HepG2 (cell line): ENCODE results near the gene PPM1H.

Experiments
- HNF4A ChIP-seq: sonication (generic); formaldehyde crosslinking; IDR thresholded peaks from 2 replicates; pipeline ENCODE4 v1.4.0; 2020; ENCODE audit warnings: missing genetic modification reagents
- MAZ ChIP-seq, 2 experiments: sonication (generic) in 1 of 2; formaldehyde crosslinking in 1 of 2; IDR thresholded peaks; 2 replicates each; pipeline versions ENCODE4 v1.5.0 to v1.6.1; 2012 to 2020; ENCODE audit warnings: low read depth in 2 of 2, mild to moderate bottlenecking in 2 of 2, borderline replicate concordance in 1 of 2, improper control_type of control experiment in 1 of 2, low read length in 1 of 2, missing genetic modification reagents in 1 of 2, moderate library complexity in 1 of 2
- POLR2A ChIP-seq, 2 experiments: IDR thresholded peaks; 2 replicates each; pipeline ENCODE4 v1.6.1; 2011; ENCODE audit warnings: low read depth in 2 of 2, low read length in 2 of 2, mild to moderate bottlenecking in 1 of 2, moderate library complexity in 1 of 2; ENCODE audit not compliant: insufficient read depth in 1 of 2
- RFX5 ChIP-seq: IDR thresholded peaks from 2 replicates; pipeline ENCODE4 v1.6.1; 2011; ENCODE audit warnings: low read depth, low read length, improper control_type of control experiment
- TF ChIP-seq, protein P1 (sequence below): sonication (generic); formaldehyde crosslinking; IDR thresholded peaks from 2 replicates; pipeline ENCODE4 v1.8.1; 2022; ENCODE audit warnings: low read depth, mild to moderate bottlenecking, missing genetic modification reagents
- TF ChIP-seq, protein P2 (sequence below): sonication (generic); formaldehyde crosslinking; IDR thresholded peaks from 2 replicates; pipeline ENCODE4 v1.5.0; 2020; ENCODE audit warnings: mild to moderate bottlenecking, missing genetic modification reagents, moderate library complexity
- TF ChIP-seq, protein P3 (sequence below): sonication (generic); formaldehyde crosslinking; IDR thresholded peaks from 2 replicates; pipeline ENCODE4 v1.8.1; 2023; ENCODE audit warnings: missing genetic modification reagents, inconsistent platforms, borderline replicate concordance

DNA sequence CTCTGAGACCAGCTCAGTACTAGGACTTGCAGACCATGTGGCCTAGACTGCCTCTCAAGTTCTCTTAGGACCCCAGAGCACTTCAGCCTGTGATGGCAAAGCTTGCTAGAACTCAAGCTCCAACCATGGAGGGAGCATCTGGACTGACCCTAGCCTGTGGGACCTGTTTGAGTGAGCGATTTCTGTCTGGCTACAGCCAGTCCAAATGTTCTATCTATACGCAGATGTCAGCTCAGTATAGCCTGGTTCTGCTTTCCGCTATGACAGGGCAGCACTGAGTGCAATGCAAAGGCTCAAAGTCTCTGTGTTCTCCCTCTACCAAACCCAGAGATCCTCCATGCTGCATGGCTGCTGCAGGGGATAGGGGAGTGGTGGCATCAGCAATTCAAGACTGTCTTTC lies 20.7 kb upstream of the PPM1H start:
- TF ChIP-seq, protein P1, sequence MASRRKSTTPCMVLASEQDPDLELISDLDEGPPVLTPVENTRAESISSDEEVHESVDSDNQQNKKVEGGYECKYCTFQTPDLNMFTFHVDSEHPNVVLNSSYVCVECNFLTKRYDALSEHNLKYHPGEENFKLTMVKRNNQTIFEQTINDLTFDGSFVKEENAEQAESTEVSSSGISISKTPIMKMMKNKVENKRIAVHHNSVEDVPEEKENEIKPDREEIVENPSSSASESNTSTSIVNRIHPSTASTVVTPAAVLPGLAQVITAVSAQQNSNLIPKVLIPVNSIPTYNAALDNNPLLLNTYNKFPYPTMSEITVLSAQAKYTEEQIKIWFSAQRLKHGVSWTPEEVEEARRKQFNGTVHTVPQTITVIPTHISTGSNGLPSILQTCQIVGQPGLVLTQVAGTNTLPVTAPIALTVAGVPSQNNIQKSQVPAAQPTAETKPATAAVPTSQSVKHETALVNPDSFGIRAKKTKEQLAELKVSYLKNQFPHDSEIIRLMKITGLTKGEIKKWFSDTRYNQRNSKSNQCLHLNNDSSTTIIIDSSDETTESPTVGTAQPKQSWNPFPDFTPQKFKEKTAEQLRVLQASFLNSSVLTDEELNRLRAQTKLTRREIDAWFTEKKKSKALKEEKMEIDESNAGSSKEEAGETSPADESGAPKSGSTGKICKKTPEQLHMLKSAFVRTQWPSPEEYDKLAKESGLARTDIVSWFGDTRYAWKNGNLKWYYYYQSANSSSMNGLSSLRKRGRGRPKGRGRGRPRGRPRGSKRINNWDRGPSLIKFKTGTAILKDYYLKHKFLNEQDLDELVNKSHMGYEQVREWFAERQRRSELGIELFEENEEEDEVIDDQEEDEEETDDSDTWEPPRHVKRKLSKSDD (CRISPR knock-in tag) = no peak
- TF ChIP-seq POLR2A (IDR thresholded peaks at IDR 0.05; ENCODE audit: insufficient read depth in 1 of 2, low read depth in 2 of 2, low read length in 2 of 2) (no peak), HNF4A (CRISPR knock-in tag) (no peak), RFX5 (no peak), MAZ (IDR thresholded peaks at IDR 0.05; ENCODE audit: borderline replicate concordance, low read depth, low read length) (no peak), MAZ (CRISPR knock-in tag; IDR thresholded peaks at IDR 0.05; ENCODE audit: low read depth) (no peak)
- TF ChIP-seq, protein P2, sequence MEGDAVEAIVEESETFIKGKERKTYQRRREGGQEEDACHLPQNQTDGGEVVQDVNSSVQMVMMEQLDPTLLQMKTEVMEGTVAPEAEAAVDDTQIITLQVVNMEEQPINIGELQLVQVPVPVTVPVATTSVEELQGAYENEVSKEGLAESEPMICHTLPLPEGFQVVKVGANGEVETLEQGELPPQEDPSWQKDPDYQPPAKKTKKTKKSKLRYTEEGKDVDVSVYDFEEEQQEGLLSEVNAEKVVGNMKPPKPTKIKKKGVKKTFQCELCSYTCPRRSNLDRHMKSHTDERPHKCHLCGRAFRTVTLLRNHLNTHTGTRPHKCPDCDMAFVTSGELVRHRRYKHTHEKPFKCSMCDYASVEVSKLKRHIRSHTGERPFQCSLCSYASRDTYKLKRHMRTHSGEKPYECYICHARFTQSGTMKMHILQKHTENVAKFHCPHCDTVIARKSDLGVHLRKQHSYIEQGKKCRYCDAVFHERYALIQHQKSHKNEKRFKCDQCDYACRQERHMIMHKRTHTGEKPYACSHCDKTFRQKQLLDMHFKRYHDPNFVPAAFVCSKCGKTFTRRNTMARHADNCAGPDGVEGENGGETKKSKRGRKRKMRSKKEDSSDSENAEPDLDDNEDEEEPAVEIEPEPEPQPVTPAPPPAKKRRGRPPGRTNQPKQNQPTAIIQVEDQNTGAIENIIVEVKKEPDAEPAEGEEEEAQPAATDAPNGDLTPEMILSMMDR = no peak
- TF ChIP-seq, protein P3, sequence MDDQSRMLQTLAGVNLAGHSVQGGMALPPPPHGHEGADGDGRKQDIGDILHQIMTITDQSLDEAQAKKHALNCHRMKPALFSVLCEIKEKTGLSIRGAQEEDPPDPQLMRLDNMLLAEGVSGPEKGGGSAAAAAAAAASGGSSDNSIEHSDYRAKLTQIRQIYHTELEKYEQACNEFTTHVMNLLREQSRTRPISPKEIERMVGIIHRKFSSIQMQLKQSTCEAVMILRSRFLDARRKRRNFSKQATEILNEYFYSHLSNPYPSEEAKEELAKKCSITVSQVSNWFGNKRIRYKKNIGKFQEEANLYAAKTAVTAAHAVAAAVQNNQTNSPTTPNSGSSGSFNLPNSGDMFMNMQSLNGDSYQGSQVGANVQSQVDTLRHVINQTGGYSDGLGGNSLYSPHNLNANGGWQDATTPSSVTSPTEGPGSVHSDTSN (CRISPR knock-in tag) = no peak
